Urothelium cell line (cell line): ENCODE data around the gene IZUMO1.
"Not testable (repeated sequence)": the region's sequence is repeated elsewhere in the genome, so short reads cannot be mapped to it uniquely, and the experiment has no call there.

Source experiments
- DNase-seq: peaks from one replicate; pipeline ENCODE4 v3.0.0; 2011; ENCODE audit warnings: low spot score, mixed read lengths
- FAIRE-seq: peaks from 2 replicates; lab custom pipeline; 2011; peaks lifted over from hg19 to GRCh38; lab: Jason Lieb, UNC

Gene IZUMO1

DNA sequence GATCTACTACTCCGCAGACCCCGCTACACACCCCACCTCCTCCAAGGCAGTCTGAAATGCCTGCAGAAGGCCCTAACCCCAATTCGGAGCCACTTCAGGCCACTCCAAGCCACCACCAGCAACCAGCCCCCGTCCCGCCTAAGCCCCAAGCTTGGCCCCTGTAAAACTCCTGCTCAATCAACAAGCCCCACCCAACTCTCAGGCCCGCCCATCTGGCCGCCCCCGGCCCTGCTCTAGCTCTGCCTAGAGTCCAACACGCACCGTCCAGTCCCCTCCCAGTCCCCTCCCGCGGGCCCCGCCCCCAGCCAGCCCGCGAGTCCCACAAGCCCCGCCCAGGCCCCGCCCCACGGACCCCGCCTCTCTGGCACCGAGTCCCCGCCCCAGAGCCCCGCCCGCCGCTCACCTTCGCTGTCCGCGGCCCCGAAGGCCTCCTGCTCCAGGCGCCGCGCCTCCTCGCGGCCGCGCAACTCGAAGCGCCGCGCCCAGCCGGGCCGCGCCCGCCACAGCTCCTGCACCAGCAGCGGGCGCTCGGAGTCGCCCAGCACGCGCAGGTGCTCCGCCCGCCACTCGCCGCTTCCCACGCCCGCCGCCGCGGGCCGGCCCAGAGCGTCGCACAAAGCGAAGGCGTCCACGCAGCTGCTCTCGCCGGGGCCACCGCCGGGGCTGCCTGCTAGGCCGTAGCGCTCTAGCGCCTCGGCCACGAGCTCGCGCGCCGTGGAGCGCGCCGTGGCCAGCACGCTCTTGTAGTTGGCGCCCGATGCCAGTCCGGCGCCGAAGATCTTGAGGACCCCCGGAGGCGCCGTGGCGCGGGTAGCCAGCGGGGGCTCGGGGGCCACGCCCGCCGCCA, 7.9 kb downstream of the IZUMO1 start:
- peak; percentile 99 for DNase-seq
- peak; percentile 52 for FAIRE-seq

DNA sequence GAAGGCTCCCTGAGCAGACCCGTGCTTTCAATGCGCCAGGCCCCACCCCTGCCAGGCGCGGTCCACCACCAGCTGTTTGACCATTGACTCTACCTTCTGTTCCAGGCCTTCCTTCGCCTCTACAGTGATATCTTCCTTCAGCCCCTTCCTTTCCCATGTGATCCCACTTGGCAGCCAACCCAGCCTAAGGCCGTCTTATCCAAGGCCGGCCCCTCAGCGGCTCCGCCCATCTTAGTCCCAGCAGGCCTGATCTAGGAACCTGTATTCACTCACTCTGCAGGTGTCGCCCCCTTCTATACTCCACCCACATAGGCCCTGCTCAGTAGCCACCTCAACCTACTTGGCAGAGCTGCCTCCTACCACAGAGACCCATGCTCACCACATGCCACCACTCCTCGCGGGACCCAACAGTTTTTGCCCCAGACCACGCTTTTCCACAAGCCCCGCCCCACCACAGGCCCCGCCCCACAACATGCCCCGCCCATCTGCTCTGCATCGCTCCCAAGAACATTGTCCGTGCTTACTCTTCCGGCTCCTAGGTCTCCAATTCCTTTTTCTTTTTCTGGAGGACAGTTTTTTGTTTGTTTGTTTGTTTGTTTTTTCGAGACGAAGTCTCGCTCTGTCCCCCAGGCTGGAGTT, 9.2 kb downstream of the IZUMO1 start:
- no peak for DNase-seq
- no peak for FAIRE-seq

DNA sequence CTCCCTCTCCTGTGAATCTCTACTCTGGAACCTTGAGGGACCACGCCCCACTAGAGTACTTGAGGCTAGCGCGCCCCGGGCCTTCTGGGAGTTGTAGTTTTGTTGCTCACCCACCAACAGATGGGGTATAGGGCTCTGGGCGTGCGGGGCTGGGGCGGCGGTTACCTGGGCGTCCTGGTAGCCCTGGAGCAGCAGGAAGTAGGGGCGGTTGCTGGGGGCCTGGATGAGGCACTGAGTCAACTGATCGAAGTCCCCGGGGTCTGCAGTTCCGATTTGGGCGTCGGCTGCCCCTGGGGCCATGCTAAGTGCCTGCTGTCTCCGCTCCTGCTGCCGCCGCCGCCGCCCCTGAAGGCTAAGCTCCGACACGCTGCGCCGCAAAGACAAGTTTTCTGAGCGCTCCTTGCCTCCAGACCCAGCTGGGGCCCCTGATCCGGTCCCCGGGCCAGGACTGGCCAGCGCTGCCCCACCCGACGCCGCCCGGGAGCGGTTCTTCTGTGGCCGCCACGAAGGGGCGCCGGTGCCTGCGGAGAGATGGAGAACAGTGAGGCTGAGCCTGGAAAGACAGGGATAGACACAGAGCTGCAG, 11.6 kb downstream of the IZUMO1 start:
- FAIRE-seq (no peak), DNase-seq (no peak)

DNA sequence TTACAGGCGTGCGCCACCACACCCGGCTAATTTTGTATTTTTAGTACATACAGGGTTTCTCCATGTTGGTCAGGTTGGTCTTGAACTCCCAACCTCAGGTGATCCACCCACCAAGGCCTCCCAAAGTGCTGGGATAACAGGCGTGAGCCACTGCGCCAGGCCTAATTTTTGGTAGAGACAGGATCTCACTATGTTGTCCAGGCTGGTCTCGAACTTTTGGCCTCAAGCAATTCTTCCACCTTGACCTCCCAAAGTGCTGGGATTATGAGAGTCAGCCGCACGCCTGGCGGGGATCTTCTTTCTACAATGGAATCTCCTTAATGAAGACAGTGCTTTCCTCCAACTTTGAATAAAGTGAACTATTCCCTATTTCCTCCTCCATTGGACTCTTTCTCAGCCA, 12.1 kb downstream of the IZUMO1 start:
- no peak for DNase-seq
- FAIRE-seq: no peak

DNA sequence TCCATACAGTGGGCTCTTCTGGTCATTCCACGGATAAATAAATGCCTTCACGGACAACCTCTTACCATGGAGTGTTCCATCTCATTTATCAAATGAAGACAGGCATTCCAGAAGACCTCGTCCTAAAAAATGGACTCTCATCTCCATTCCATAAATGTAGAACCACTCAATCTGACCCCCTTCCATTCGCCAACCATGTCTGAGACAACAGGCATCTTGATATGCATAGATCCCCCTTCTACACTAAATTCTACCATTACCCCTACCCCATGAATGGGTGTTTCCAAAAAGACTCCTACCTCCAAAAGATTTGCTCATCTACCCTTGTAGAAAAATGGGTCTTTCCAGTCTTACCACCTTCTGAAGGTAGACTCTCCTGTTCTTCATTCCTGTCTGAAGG, 15.3 kb downstream of the IZUMO1 start:
- FAIRE-seq: no peak

DNA sequence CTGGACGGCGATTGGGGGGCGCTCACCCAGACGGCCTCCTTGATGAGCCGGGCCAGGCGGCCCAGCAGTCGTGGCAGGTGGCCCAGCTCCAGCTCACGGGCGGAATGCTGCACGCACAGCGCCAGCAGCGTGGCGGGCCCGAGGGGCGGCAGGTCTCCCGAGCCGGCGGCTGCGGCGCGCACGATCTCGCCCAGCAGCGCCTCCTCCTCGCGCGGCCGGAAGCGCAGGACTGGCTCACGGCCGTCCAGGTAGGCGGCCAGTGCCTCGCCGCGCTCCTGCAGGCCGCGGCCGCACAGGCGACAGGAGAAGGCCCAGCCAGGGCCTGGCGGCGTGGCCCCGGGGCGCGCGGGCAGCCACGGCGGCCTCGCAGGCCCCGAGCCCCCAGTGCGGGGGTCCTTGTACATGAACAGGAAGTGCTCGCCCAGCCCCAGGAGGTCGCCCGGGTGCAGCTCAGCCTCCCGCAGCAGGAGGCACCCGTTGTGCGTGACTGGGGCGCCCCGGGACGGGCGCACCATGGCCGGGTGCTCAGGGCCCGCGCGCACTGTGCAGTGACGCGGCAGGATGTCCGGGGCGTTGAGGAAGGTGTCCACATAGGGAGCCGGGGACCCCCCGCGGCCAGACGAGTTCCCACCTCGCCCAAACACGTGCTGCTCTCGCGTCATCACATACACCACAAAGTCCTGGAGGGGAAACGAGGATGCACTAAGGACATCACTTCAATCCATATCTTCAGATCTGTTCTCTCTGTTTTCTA, 17.6 kb downstream of the IZUMO1 start:
- FAIRE-seq (no peak), DNase-seq (no peak)

More for the DNA sequence above, 15.3 kb downstream of the IZUMO1 start:
- no peak for DNase-seq

DNA sequence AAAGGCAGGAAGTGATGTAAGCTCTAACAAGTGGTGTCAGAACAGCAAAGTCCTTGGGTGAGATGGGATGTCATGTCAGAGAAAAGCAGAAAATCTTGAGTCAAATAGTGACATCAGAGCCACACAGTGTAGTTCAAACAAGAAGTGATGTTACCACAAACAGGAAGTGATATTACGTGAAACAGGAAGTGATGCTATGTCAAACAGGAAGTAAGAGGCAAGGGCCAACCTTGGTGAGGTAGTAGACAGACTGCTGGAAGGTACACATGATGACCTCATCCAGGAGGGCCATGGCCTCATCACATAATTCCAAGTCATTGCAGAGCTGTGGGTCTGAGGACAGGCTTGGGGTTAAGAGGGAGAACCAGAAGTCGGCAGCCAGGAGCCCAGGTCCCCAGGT, 20.2 kb downstream of the IZUMO1 start:
- FAIRE-seq (no peak), DNase-seq (no peak)

DNA sequence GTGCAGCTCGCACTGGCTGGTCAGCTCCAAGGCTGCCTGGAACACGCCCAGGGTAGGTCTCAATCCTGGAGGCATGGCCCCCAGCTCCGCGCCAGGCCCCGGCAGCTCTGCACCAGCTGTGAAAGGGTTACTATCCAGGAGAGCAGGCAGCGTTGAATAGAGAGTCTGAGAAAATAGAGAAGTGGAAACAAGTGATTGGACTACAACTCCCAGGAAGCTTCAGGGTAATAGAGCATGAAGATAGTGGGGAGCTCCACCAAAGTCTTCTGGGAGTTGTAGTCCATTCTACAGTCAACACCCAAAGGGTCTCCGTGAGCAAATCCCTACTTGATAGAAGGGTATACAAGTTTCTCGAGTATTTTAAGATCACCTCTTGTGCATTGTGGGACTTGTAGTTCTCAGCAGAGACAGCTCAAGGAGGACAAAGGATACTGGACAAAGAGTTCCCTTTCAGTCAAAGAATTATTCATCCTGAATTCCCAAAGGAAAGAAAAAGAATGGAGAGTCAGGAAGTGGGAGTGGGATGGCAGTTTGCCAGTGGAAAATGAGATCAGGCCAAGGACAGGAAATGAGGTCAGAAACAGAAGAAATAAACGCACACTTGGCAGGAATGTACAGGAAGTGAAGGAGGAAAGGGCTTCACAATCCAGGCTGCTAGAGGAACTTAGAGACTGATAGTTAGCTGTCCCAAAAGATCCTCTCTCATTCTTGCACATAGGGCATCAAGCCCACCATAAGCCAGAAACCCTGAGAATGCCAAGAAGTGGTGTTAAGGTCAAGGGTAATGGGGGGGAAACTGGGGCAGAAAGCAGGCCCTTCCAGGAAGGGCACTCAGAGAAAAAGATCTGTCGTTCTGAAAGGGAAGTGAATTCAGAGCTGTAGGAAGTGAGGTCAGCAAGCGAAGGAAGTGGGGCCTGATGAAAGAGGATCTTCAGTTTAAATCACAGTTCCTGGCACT, 21.6 kb downstream of the IZUMO1 start:
- FAIRE-seq (no peak), DNase-seq (peak; percentile 72)

DNA sequence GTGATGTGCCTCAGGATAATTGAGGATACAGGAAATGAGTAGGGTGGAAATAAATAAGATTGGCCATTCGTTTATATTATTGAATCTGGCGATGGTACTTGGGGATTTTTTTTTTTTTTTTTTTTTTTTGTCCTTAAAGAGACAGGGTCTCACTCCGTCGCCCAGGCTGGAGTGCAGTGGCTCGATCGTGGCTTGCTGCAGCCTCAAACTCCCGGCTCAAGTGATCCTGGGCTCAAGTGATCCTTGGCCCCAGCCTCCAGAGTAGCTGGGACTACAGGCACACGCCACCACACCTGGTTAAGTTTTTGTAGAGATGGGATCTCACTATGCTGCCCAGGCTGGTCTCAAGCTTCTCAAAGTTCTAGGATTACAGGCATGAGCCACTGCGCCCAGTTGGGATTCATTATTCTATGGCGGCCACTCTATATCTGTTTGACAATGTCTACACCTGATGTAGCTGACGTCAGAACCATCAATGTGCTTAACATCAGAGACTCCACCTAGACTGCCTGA, 24.5 kb downstream of the IZUMO1 start:
- no peak for DNase-seq
- FAIRE-seq: no peak

DNA sequence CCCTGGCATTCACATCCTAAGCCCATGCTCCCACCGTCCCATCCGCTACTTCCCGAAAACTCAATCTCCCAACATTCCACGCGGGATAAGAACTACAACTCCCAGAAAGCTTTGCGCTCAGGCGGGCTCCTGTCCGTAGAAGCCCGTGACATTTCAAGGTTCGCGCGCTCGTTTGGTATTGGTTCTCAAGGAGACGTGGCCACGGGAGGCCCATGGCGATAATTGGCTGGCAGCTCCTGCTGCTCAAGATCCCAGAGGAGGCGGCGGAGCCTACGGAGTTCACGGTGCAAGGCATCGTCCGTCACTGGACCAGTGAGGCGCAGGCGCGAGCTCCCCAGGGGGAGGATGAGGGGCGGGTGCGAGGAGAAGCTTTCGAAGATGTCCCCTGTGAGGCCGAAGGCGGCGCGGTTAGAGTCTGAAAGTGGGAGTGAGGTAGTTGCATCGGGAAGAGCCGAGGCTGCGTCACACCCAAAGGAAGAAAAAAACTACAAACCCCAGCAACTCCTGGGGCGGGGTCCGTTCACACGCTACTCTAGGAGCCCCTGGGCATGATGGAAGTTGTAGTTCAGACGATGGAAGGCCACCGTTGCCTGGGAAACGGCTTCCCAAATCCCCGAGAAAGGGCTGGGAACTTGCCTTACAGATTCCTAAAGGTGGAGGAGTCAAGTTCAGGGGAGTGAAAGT, 26.0 kb downstream of the IZUMO1 start:
- peak; percentile 55 for FAIRE-seq

DNA sequence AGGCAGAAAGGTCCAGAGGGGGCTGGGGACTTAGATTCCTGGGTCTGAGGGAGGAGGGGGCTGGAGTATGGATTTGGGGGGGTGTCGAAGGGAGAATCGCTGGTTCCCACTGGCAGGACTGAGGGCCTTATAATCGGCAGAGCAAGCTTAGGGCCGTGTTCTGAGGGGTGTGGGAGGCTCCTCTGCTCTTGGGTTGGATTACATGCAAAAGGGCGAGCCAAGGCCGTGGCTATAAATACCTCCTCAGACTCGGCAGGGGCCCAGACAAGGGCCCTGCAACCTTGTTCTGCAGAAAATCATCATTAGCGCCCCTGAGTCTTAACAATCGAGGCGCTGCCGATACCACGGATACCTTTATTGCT, 26.5 kb downstream of the IZUMO1 start:
- no peak for DNase-seq
- no peak for FAIRE-seq

More for the DNA sequence above, 26.0 kb downstream of the IZUMO1 start:
- DNase-seq: peak; percentile 96

DNA sequence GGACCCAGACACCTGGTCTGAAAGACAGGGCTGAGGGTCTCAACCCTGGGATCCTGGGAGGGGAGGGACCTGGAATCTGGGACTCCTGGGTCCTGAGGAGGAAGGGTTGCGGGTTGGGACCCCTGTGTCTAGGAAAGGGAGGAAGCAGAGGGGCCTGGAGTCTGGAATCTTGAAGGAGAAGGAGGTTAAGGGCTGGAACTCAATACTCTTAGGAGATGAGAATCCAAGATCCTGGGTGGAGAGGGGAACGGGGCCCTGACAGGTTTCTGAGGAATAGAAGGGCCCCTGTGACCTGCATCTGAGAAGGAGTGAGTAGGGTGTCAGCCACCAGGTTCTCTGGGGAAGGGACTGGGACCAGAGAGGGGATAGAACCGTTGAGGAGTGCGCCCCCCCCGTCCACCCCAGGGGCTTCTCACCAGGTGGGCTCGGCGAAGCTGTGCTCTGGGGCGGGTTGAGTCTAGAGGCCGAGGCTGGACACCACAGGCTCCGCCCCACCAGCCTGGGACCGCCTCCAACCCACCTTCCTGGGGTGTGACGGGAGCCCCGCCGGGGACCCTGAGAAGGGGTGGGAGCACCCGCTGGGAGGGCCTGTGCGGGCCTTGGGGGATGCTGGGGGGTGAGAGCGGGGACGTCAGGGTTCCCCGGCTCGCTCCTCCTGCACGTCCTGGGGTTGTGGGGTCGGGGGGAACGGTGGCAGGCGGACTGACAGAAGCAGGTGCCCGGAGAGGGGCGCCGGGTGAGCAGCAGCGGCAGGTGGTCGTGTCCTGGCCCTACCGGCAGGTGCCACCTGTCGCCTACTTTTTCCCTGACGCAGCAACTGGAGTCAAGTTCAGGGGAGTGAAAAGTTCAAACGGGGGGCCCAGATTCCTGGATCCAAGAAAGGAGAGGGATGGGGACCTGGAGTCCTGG, 27.2 kb downstream of the IZUMO1 start, which contains the start of gene MAMSTR:
TSS of gene MAMSTR (minus strand) at position 463 of the 909 bp plus-strand sequence. CDS start 694 bp downstream, outside the sequence.
- DNase-seq (no peak), FAIRE-seq (no peak)

DNA sequence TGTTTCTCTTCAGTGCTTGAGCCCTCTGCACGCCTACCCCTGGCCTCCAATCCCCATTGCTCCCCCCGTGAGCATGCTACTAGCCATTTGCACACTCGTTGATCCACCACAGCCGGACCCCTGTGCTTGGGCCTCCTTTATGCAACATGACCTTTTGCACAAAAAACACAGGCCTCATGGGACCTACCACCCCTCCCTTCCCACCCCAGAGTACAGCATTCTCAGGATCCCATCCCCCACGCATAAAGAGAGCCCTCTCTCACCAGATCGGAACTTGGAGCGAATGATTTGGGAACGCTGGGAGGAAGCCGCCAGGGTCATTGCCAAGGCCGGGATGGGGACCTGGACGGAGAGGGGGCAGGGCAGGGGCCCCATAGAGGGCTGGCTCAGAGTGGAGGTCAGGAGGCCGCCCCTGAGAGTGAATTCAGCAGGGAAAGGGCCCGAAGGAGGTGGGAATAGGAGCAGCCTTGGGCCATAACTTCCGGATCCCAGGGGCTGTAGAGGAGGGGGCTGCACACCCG, 27.9 kb downstream of the IZUMO1 start:
- no peak for FAIRE-seq
- no peak for DNase-seq

DNA sequence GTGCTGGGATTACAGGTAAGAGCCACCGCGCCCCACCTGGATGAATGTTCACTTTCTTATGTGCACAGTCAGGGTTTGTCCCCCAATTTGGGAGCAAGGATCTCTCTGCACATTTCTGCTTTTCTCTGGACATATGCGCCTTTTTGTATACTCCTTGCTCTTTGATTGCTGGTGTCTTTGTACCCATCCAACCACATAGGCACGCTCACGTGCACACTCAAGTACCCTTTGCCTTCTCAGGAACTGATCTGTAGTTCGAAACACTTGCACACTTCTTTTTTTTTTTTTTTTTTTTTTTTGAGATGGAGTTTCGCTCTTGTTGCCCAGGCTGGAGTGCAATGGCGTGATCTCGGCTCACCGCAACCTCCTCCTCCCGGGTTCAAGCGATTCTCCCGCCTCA, 28.6 kb downstream of the IZUMO1 start:
- DNase-seq, FAIRE-seq: not testable (repeated sequence)

DNA sequence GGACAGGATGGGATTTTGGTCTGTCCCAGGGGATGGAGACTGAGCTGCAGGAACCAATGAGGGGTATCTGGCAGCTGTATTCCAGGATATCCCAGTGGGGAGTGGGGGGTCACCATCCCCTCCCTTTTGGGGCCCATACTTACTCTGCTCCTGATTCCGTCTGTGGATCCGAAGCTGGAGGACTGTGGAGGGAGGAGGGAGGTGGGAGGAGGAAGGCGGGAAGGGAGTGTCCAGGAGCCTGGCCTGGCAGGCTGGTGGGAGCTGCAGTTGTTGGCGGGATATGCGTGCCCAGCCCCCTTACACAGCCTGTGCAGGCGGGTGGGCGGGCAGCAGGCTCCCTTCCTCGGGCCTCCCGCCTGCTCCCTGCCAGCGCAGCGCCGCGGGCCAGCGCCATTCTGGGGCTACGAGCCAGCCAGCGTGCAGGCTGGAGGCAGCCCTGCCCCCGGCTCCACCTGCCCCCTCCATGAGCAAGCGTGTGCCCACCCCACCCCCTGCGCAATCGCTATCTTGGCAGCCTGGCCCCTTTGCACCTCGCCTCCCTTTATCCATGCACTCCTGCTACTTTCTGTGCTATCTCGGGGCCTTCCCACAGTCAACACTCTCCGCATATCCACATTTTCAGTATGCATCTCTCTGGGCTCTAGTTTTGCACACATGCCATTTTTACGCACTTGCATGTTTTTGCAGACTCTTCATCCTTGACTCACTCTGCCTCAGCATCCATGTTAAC, 30.0 kb downstream of the IZUMO1 start:
- DNase-seq (no peak), FAIRE-seq (no peak)

DNA sequence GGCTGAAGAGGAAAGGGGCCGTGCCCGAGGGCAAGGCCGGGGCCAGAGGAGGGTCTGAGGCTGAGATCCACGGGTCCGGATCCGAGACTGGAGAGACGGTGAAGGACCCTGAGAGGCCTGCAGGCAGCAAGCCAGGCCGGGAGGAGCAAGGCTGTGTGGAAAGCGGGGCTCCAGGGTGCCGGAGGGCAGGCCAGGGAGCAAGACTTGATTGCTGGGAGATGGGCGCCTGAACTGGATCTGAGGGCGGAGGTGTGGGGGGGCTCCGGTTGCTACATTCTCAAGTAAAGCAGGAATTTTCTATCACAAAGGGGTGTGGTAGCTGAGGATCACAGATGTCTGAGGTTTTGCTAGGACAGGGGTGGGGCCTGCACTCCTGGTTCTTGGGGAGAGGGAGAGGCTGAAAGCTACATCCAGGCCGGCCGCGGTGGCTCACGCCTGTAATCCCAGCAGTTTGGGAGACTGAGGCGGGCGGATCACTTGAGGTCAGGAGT, 31.0 kb downstream of the IZUMO1 start:
- no peak for FAIRE-seq
- DNase-seq: no peak
